Urinary bladder (tissue), 4 donors: Measurements from ENCODE around the gene NOL12. TPM values are rescaled to one million over a fixed set of nuclear protein-coding genes. Genes with fewer than 3 reads are reported as not detected.
"Not testable (repeated sequence)": the region's sequence is repeated elsewhere in the genome, so short reads cannot be mapped to it uniquely, and the experiment has no call there.

Source experiments
- DNase-seq: peaks from one replicate; pipeline ENCODE4 v3.0.0-alpha.2; 2015; ENCODE audit errors: extremely low spot score
- H3K27ac ChIP-seq: one replicate; pipeline ENCODE4 v1.5.1; 2013; ENCODE audit warnings: low read depth, mild to moderate bottlenecking, moderate library complexity
- H3K36me3 ChIP-seq: one replicate; pipeline ENCODE4 v1.6.1; 2013; ENCODE audit warnings: mild to moderate bottlenecking, moderate library complexity; ENCODE audit not compliant: insufficient read depth
- H3K4me1 ChIP-seq: one replicate; pipeline ENCODE4 v1.6.1; 2013; ENCODE audit warnings: mild to moderate bottlenecking, moderate library complexity; ENCODE audit not compliant: insufficient read depth
- H3K4me3 ChIP-seq: one replicate; pipeline ENCODE4 v1.5.1; 2013; ENCODE audit warnings: low read depth, low read length
- WGBS: extraction: QIAGEN DNeasy Blood & Tissue Kit; methylation state at CpG from one replicate; pipeline ENCODE4 v1.1.7; 2013; 5-methylcytosine and 5-hydroxymethylcytosine counted together
- polyA plus RNA-seq: library from polyadenylated mRNA; stranded (reverse); fragments of 200-250 nt; gene quantifications from one replicate; pipeline ENCODE4 v1.2.3, GENCODE V29; 2013
- total RNA-seq: library from RNA; depleted of rRNA; stranded (reverse); fragments of >200 nt; gene quantifications from one replicate; pipeline ENCODE4 v1.2.3, GENCODE V29; 2014
- donor health status: healthy with polysubstance abuse.
- donor health status: healthy.

Gene NOL12
- total and polyA plus RNA-seq, 2 donors: 8.7 to 17.9 TPM

GRCh38 chr22:37680191-37680851 lies 5.8 kb upstream of the NOL12 start:
- no peak for DNase-seq
- Histone ChIP-seq H3K27ac (no peak overlapping the region), H3K36me3 (no peaks in the 10 kb centered on the region), H3K4me1 (peaks cover 1% of the 10 kb centered on the region), H3K4me3 (no peak overlapping the region)
- 54% methylated on average over 7 of the region's 7 CpGs for WGBS

DNA sequence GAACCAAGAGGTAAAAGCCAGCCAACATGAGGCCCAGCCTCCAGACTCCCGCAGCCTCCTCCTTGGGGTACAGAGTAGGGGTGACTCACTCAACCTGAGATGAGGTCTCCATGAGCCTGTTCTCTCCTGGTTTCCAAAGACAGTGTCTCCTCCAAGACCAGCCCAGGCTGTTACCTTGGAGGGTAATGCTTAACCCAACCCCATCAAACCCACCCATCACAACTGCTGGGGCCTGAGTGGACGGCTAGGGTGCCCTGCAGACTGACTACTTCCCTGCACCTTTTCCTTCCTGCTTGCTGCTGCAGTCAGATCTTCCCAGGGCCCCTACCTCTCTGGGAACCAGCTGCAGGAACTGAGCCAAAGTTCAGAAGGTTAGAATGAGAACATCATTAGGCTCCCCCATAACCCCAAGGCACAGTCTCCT lies 5.1 kb upstream of the NOL12 start:
- WGBS: 54% methylated on average over 2 of the region's 2 CpGs
- H3K27ac ChIP-seq: no peak overlapping the region
- DNase-seq: no peak
- no peaks in the 10 kb centered on the region for H3K36me3 ChIP-seq
- H3K4me1 ChIP-seq: peaks cover 1% of the 10 kb centered on the region
- no peak overlapping the region for H3K4me3 ChIP-seq

DNA sequence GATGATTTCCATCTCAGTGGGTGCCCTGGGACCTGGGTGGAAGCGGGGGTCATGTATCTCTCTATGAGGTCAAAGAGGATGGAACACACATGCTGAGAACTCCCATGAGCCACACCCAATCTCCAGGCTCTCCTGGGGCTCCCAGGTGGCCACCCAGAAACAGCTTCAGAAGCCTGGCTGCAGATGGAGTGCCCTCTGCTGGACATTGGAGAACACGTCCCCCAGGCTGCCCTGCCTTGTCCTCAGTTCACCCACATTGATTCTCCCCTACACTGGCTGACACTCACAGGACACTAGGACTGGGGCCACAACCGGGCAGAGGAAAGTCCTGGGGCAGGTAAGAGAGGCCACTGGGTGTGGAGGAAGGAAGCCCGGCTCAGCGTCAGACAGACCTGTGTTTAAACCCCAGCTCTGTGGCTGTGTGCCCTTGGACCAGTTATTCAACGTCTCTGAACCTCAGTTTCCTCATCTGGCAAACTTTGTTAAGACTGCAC lies 4.5 kb upstream of the NOL12 start:
- H3K27ac ChIP-seq: no peak overlapping the region
- H3K4me1 ChIP-seq: peaks cover 1% of the 10 kb centered on the region
- no peak for DNase-seq
- 26% methylated on average over 6 of the region's 6 CpGs for WGBS
- no peaks in the 10 kb centered on the region for H3K36me3 ChIP-seq
- H3K4me3 ChIP-seq: no peak overlapping the region

GRCh38 chr22:37684803-37685615 lies 1.1 kb upstream of the NOL12 start:
- no peaks in the 10 kb centered on the region for H3K4me1 ChIP-seq
- WGBS: 82% methylated on average over 16 of the region's 16 CpGs
- no peak overlapping the region for H3K27ac ChIP-seq
- no peaks in the 10 kb centered on the region for H3K36me3 ChIP-seq
- DNase-seq: no peak
- H3K4me3 ChIP-seq: no peak overlapping the region

DNA sequence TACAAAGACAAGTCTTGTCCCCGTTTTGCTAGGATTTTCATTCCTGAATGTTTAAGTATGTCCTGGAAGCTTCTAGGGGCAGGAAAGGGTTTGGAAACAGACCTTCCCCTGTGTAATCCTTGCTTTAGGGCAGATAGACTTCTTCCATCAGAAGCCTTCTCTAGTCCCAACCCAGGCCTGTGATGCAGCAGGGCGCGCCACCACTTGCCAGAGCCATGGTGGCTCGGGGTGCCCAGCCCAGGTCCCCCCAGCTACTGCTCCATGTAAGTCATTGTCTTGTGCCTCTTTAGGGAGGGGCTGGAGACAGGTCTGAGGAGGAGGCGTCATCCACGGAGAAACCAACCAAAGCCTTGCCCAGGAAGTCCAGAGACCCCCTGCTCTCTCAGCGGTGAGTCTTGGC lies 4.3 kb downstream of the NOL12 start:
- H3K36me3 ChIP-seq: peaks cover 3% of the 10 kb centered on the region
- no peaks in the 10 kb centered on the region for H3K4me1 ChIP-seq
- 92% methylated on average over 7 of the region's 7 CpGs for WGBS
- no peak for DNase-seq
- no peak overlapping the region for H3K27ac ChIP-seq
- H3K4me3 ChIP-seq: no peak overlapping the region

GRCh38 chr22:37690901-37691504 lies 4.9 kb downstream of the NOL12 start:
- no peak overlapping the region for H3K4me3 ChIP-seq
- DNase-seq: no peak
- H3K4me1 ChIP-seq: no peaks in the 10 kb centered on the region
- 94% methylated on average over 18 of the region's 18 CpGs for WGBS
- peaks cover 3% of the 10 kb centered on the region for H3K36me3 ChIP-seq
- H3K27ac ChIP-seq: no peak overlapping the region

DNA sequence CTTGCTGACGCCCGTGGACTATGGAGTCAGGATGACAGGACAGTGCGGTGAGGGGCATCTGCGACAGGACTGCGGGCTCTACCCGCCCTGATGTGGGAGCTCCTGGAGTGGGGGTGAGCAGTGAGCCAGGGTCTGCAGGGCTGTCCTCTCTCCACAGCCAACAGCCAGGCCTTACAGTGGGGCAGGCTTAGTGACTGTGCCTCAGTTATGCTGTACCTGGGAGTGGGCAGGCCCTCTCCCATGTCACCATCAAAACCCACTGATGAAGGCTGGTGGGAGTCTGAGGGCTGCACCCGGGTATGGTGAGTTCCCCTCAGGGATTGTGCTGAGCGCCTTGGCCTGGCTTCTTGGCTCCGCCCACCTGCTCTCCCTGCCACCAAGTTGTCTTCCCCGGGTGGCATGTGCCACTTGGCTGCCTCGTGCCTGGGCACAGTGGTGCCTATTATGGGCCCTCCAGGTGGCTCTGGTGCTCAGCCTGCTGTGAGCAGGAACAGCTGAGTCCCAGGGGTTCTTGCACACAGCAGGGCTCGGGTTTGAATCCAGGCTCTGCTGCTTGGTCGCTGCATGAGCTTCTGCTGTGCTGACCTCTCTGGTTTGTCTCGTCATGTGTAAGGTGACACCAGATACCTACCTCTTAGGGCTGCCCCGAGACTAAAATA lies 6.6 kb downstream of the NOL12 start:
- WGBS: 91% methylated on average over 15 of the region's 15 CpGs
- no peak overlapping the region for H3K27ac ChIP-seq
- H3K4me1 ChIP-seq: no peaks in the 10 kb centered on the region
- no peak for DNase-seq
- H3K4me3 ChIP-seq: no peak overlapping the region
- peaks cover 3% of the 10 kb centered on the region for H3K36me3 ChIP-seq

GRCh38 chr22:37694131-37694530 lies 8.0 kb downstream of the NOL12 start:
- H3K4me3 ChIP-seq, H3K36me3 ChIP-seq, H3K4me1 ChIP-seq, H3K27ac ChIP-seq, DNase-seq: not testable (repeated sequence)
- WGBS: 95% methylated on average over 7 of the region's 7 CpGs

DNA sequence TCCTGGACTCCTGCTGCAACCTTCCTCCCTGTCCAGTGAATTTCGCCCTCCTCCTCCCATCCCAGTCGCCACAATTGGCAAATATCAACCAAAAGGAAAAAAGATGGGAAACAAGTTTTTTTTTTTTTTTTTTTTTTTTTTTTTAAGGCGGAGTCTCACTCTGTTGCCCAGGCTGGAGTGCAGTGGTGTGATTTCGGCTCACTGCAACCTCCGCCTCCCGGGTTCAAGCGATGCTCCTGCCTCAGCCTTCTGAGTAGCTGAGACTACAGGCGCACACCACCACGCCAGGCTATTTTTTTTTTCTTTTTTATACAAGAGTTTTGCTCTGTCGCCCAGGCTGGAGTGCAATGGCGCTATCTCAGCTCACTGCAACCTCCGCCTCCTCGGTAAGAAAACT lies 10.1 kb downstream of the NOL12 start:
- WGBS: 16% methylated on average over 13 of the region's 13 CpGs
- not testable (repeated sequence) for H3K36me3 ChIP-seq, DNase-seq, H3K4me1 ChIP-seq, H3K27ac ChIP-seq, H3K4me3 ChIP-seq

DNA sequence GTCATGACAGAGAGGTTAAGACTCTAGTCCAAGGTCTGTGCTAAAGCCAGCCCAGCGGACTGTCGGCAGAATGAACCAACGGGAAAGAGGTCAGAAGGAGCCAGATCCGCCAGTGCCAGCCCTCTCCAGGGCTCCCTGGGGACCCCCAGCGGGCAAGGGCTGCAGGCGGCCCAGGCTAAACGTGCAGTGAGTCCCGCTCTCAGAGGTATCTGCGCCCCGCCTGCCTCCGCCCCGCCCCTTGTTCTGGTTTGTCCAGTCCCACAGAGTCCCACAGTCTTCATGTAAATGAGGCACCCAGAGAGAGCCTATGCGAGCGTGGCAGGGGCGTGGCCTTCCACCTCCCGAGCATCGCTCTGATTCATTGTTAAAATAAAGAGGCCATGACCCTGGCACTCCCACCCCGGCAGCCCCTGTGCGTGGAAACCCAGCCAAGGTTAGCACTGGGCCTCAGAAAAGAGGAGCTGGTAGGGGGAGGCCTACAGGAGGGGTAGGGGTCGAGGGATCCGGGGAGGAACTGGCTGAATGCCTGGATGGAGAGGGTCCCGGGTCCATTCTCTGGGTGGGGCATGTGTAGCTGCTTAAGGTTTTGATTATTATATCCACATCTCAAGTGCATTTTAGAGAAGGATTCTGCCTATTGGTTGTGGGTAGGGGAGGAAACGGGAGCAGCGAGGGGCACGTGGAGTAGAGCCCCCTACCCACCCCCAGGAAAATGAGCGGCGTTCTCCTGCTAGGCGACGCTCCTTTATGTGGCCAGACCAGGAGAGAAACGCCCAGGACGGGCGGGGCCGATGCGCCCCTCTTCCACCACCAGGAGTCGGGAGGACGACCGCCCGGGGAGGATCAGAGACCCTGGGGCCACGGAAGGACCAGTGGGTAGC lies 10.8 kb downstream of the NOL12 start, which contains the start of gene TRIOBP:
Gene TRIOBP, plus strand, starts transcription at position 392 of the 881 bp plus-strand sequence. CDS start 4,318 bp downstream, outside the sequence.
- DNase-seq: peak; percentile 93
- Histone ChIP-seq H3K4me1 (no peaks in the 10 kb centered on the region), H3K36me3 (no peaks in the 10 kb centered on the region), H3K27ac (no peak within 1 kb of the TSS), H3K4me3 (no peak within 1 kb of the TSS)
- 8% methylated on average over 39 of the region's 39 CpGs for WGBS

GRCh38 chr22:37697538-37697835 lies 11.3 kb downstream of the NOL12 start:
- Histone ChIP-seq H3K4me1 (no peaks in the 10 kb centered on the region), H3K36me3 (no peaks in the 10 kb centered on the region), H3K4me3 (no peak overlapping the region), H3K27ac (no peak overlapping the region)
- no peak for DNase-seq
- 43% methylated on average over 3 of the region's 3 CpGs for WGBS

- Histone ChIP-seq H3K4me3 (no peak overlapping the region), H3K4me1 (no peaks in the 10 kb centered on the region), H3K27ac (no peak overlapping the region), H3K36me3 (no peaks in the 10 kb centered on the region)
- no peak for DNase-seq
- WGBS: 69% methylated on average over 8 of the region's 8 CpGs
These were observed 15.1 kb downstream of the NOL12 start for GRCh38 chr22:37701141-37701786.
